ENCODE results near the gene ZNF33A. TPM values are rescaled to one million over a fixed set of nuclear protein-coding genes. Genes with fewer than 3 reads are reported as not detected.

ZNF33A gene
- total RNA-seq, 2 experiments from 2014 or later = 25.9 to 30.3 TPM

DNA sequence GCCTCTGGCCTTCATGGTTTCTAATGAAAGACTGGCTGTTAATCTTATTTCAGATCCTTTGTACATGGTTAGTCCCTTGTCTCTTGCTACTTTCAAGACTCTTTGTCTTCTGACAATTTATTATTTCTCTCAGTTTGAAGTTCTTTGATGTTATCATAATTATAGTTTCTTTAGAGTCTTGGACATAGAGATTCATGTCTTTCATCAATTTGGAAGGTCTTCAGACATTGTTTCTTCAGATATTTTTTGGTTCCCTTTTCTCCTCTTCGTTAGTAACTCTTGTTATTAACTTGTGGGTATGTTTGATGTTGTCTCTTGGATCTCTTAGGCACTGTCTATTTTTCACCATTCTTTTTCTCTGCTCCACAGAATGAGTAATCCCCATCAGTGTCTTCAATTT lies 92.4 kb downstream of the ZNF33A start:
- H3K9me3 Mint-ChIP-seq = peaks cover 23% of the 10 kb centered on the region
- Histone ChIP-seq H3K27ac (ENCODE audit: low read depth in 1 of 2, low read length in 2 of 2) (no peak overlapping the region), H3K4me1 (ENCODE audit: insufficient read depth, low read length) (no peaks in the 10 kb centered on the region), H3K27me3 (ENCODE audit: control insufficient read depth in 1 of 2, insufficient read depth in 2 of 2, low read length in 2 of 2) (no peaks in the 10 kb centered on the region), H3K36me3 (ENCODE audit: insufficient read depth, low read length) (peaks cover 63% of the 10 kb centered on the region), H3K4me3 (ENCODE audit: low read length) (no peak overlapping the region), H3K9me3 (ENCODE audit: control insufficient read depth in 1 of 2, insufficient read depth in 1 of 2, low read length in 2 of 2) (peaks cover 8 to 43% of the 10 kb centered on the region in 2 experiments)
- POLR2A ChIA-PET = no interaction called here
- H3K4me1 Mint-ChIP-seq (ENCODE audit: low read depth) = peaks cover 8% of the 10 kb centered on the region
- no peaks in the 10 kb centered on the region for H3K27me3 Mint-ChIP-seq
- ATAC-seq (ENCODE audit: poor library complexity) (no peak), DNase-seq (no peak)
- peaks cover 100% of the 10 kb centered on the region for H3K36me3 Mint-ChIP-seq (ENCODE audit: low read depth)
- intact Hi-C loops (cut with DNase I, micrococcal nuclease) = no loop called here
- TF ChIP-seq, protein P1, sequence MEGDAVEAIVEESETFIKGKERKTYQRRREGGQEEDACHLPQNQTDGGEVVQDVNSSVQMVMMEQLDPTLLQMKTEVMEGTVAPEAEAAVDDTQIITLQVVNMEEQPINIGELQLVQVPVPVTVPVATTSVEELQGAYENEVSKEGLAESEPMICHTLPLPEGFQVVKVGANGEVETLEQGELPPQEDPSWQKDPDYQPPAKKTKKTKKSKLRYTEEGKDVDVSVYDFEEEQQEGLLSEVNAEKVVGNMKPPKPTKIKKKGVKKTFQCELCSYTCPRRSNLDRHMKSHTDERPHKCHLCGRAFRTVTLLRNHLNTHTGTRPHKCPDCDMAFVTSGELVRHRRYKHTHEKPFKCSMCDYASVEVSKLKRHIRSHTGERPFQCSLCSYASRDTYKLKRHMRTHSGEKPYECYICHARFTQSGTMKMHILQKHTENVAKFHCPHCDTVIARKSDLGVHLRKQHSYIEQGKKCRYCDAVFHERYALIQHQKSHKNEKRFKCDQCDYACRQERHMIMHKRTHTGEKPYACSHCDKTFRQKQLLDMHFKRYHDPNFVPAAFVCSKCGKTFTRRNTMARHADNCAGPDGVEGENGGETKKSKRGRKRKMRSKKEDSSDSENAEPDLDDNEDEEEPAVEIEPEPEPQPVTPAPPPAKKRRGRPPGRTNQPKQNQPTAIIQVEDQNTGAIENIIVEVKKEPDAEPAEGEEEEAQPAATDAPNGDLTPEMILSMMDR (IDR thresholded peaks at IDR 0.05) = no peak
- H3K4me3 Mint-ChIP-seq = no peak overlapping the region
- CTCF ChIA-PET = no interaction called here
- H3K27ac Mint-ChIP-seq = no peak overlapping the region

- Mint-ChIP-seq H3K4me1 (ENCODE audit: low read depth) (no peaks in the 10 kb centered on the region), H3K27me3 (no peaks in the 10 kb centered on the region), H3K9me3 (peaks cover 22% of the 10 kb centered on the region), H3K4me3 (no peak overlapping the region), H3K27ac (no peak overlapping the region), H3K36me3 (ENCODE audit: low read depth) (peaks cover 100% of the 10 kb centered on the region)
- no peak for DNase-seq
- Histone ChIP-seq H3K4me3 (ENCODE audit: low read length) (no peak overlapping the region), H3K36me3 (ENCODE audit: insufficient read depth, low read length) (peaks cover 54% of the 10 kb centered on the region), H3K9me3 (ENCODE audit: control insufficient read depth in 1 of 2, insufficient read depth in 1 of 2, low read length in 2 of 2) (peaks cover 8 to 45% of the 10 kb centered on the region in 2 experiments), H3K27ac (ENCODE audit: low read depth in 1 of 2, low read length in 2 of 2) (no peak overlapping the region), H3K27me3 (ENCODE audit: control insufficient read depth in 1 of 2, insufficient read depth in 2 of 2, low read length in 2 of 2) (no peaks in the 10 kb centered on the region), H3K4me1 (ENCODE audit: insufficient read depth, low read length) (no peaks in the 10 kb centered on the region)
- ChIA-PET POLR2A (no interaction called here), CTCF (no interaction called here)
- TF ChIP-seq, protein P1 (IDR thresholded peaks at IDR 0.05) = no peak
- intact Hi-C loops (cut with DNase I, micrococcal nuclease) = no loop called here
- no peak for ATAC-seq (ENCODE audit: poor library complexity)
Measured at GRCh38 chr10:38103756-38104155, 93.3 kb downstream of the ZNF33A start.

- Histone ChIP-seq H3K27ac (ENCODE audit: low read depth in 1 of 2, low read length in 2 of 2) (no peak overlapping the region), H3K36me3 (ENCODE audit: insufficient read depth, low read length) (peaks cover 36% of the 10 kb centered on the region), H3K4me1 (ENCODE audit: insufficient read depth, low read length) (no peaks in the 10 kb centered on the region), H3K27me3 (ENCODE audit: control insufficient read depth in 1 of 2, insufficient read depth in 2 of 2, low read length in 2 of 2) (no peaks in the 10 kb centered on the region), H3K4me3 (ENCODE audit: low read length) (no peak overlapping the region), H3K9me3 (ENCODE audit: control insufficient read depth in 1 of 2, insufficient read depth in 1 of 2, low read length in 2 of 2) (peaks cover 33 to 72% of the 10 kb centered on the region in 2 experiments)
- peaks cover 100% of the 10 kb centered on the region for H3K36me3 Mint-ChIP-seq (ENCODE audit: low read depth)
- H3K4me1 Mint-ChIP-seq (ENCODE audit: low read depth) = no peaks in the 10 kb centered on the region
- POLR2A ChIA-PET = no interaction called here
- TF ChIP-seq, protein P1 (IDR thresholded peaks at IDR 0.05) = no peak
- H3K27me3 Mint-ChIP-seq = no peaks in the 10 kb centered on the region
- ATAC-seq (ENCODE audit: poor library complexity) (no peak), DNase-seq (no peak)
- H3K4me3 Mint-ChIP-seq = no peak overlapping the region
- no peak overlapping the region for H3K27ac Mint-ChIP-seq
- intact Hi-C loops (cut with DNase I, micrococcal nuclease) = no loop called here
- CTCF ChIA-PET = interaction anchor here (0.6 kb wide), 1 partner anchor 68 kb away, joined by 3 read pairs; no protein-coding TSS in a partner anchor
- H3K9me3 Mint-ChIP-seq = peaks cover 21% of the 10 kb centered on the region
Measured at GRCh38 chr10:38112159-38112558, 101.7 kb downstream of the ZNF33A start.

Other genes with a start within 250 kb of the ZNF33A start
- 1 to 10 TPM; 3.2 to 3.4 TPM for gene ZNF248, start 153.1 kb upstream of the ZNF33A start, total RNA-seq
- 1 to 10 TPM; 4.6 to 5.4 TPM for gene ZNF25, start 34.0 kb upstream of the ZNF33A start, total RNA-seq
- 10 to 100 TPM; 14.7 to 15.4 TPM for gene ZNF37A, start 83.7 kb downstream of the ZNF33A start, total RNA-seq

Data from CD4-positive, alpha-beta T cell (primary cell).